ENCODE results near the gene SH2B2.
"Not testable (repeated sequence)": the region's sequence is repeated elsewhere in the genome, so short reads cannot be mapped to it uniquely, and the experiment has no call there.

Gene SH2B2

GRCh38 chr7:102337002-102337401 lies 50.3 kb downstream of the SH2B2 start:
- not testable (repeated sequence) for DNase-seq (ENCODE audit: low read depth)

GRCh38 chr7:102337420-102337819 lies 50.8 kb downstream of the SH2B2 start:
- DNase-seq (ENCODE audit: low read depth), result not testable (repeated sequence)

GRCh38 chr7:102340599-102341368 lies 54.1 kb downstream of the SH2B2 start:
- DNase-seq (ENCODE audit: low read depth), result not testable (repeated sequence)

- not testable (repeated sequence) for DNase-seq (ENCODE audit: low read depth)
These were observed 60.3 kb downstream of the SH2B2 start for GRCh38 chr7:102346983-102347382.

- DNase-seq (ENCODE audit: low read depth), result not testable (repeated sequence)
These were observed 69.7 kb downstream of the SH2B2 start, which contains the start of gene SPDYE6 for GRCh38 chr7:102356344-102356743. Gene SPDYE6, minus strand, starts transcription at chr7:102356444. Its CDS starts 421 bp downstream, at chr7:102356023.

- peak; percentile 90 for DNase-seq (ENCODE audit: low read depth)
These were observed 77.1 kb downstream of the SH2B2 start for GRCh38 chr7:102363549-102364393.

GRCh38 chr7:102364394-102364886 lies 77.8 kb downstream of the SH2B2 start:
- DNase-seq (ENCODE audit: low read depth), result peak; percentile 4

- DNase-seq (ENCODE audit: low read depth), result not testable (repeated sequence)
These were observed 78.7 kb downstream of the SH2B2 start for GRCh38 chr7:102365390-102365789.

GRCh38 chr7:102370038-102370437 lies 83.4 kb downstream of the SH2B2 start:
- DNase-seq (ENCODE audit: low read depth), result not testable (repeated sequence)

Measured in stimulated activated CD8-positive, alpha-beta memory T cell treated with anti-CD3 and anti-CD28 coated beads, Interleukin-12 subunit alpha, Interleukin-12 subunit beta, amount 100 ng/mL, for 4 hours (primary cell).